Limb (tissue), 2 donors: Measurements from ENCODE around the gene TTC7B.

Experiments used
- DNase-seq, 2 donors: peaks; one replicate each; pipeline ENCODE4 v3.0.0-alpha.2; 2016; ENCODE audit errors: extremely low spot score in 2 of 2

Gene TTC7B

GRCh38 chr14:90777358-90777757 lies 38.9 kb downstream of the TTC7B start:
- no peak for DNase-seq

- no peak for DNase-seq
Measured at GRCh38 chr14:90775441-90775840, 40.8 kb downstream of the TTC7B start.

GRCh38 chr14:90774316-90774715 lies 41.9 kb downstream of the TTC7B start:
- DNase-seq, result no peak

- DNase-seq, result no peak
Measured at GRCh38 chr14:90773705-90774104, 42.5 kb downstream of the TTC7B start.

- no peak for DNase-seq
Measured at GRCh38 chr14:90773196-90773486, 43.1 kb downstream of the TTC7B start.

GRCh38 chr14:90767899-90768298 lies 48.3 kb downstream of the TTC7B start:
- no peak for DNase-seq

- DNase-seq, result no peak
Measured at GRCh38 chr14:90760591-90761316, 55.5 kb downstream of the TTC7B start.

- no peak for DNase-seq
Measured at GRCh38 chr14:90760078-90760444, 56.2 kb downstream of the TTC7B start.

GRCh38 chr14:90759370-90760077 lies 56.7 kb downstream of the TTC7B start:
- DNase-seq, result no peak

GRCh38 chr14:90758959-90759358 lies 57.3 kb downstream of the TTC7B start:
- no peak for DNase-seq

- DNase-seq, result peak; percentile 90 to 96
Measured at GRCh38 chr14:90758028-90758889, 58.0 kb downstream of the TTC7B start.

GRCh38 chr14:90757452-90757851 lies 58.8 kb downstream of the TTC7B start:
- DNase-seq, result no peak

- DNase-seq, result no peak
Measured at GRCh38 chr14:90756755-90757345, 59.4 kb downstream of the TTC7B start.

GRCh38 chr14:90755661-90756304 lies 60.4 kb downstream of the TTC7B start:
- no peak for DNase-seq

GRCh38 chr14:90753456-90754005 lies 62.7 kb downstream of the TTC7B start:
- DNase-seq, result no peak

- DNase-seq, result no peak
Measured at GRCh38 chr14:90750701-90751100, 65.5 kb downstream of the TTC7B start.

- DNase-seq, result no peak
Measured at GRCh38 chr14:90750191-90750590, 66.0 kb downstream of the TTC7B start.

- DNase-seq, result no peak
Measured at GRCh38 chr14:90747909-90748308, 68.3 kb downstream of the TTC7B start.

GRCh38 chr14:90743826-90744225 lies 72.4 kb downstream of the TTC7B start:
- no peak for DNase-seq

GRCh38 chr14:90743425-90743824 lies 72.8 kb downstream of the TTC7B start:
- DNase-seq, result no peak

- DNase-seq, result no peak
Measured at GRCh38 chr14:90742729-90743128, 73.5 kb downstream of the TTC7B start.
